ENCODE measurements around the gene XBP1.
"Not testable (repeated sequence)": the region's sequence is repeated elsewhere in the genome, so short reads cannot be mapped to it uniquely, and the experiment has no call there.

GRCh38 chr22:28826430-28826829 lies 26.1 kb upstream of the XBP1 start:
- not testable (repeated sequence) for TF ChIP-seq YY1 (IDR thresholded peaks at IDR 0.05; ENCODE audit: insufficient read depth, insufficient read length); ZNF274 (IDR thresholded peaks at IDR 0.05; ENCODE audit: low read depth, low read length)

Data from NT2/D1 (cell line).